ENCODE results near the gene THADA. TPM values are rescaled to one million over a fixed set of nuclear protein-coding genes. Genes with fewer than 3 reads are reported as not detected.

THADA gene
- total RNA-seq, 4 donors from 2014 or later: 31.2 to 68.8 (median 54.9) TPM

DNA sequence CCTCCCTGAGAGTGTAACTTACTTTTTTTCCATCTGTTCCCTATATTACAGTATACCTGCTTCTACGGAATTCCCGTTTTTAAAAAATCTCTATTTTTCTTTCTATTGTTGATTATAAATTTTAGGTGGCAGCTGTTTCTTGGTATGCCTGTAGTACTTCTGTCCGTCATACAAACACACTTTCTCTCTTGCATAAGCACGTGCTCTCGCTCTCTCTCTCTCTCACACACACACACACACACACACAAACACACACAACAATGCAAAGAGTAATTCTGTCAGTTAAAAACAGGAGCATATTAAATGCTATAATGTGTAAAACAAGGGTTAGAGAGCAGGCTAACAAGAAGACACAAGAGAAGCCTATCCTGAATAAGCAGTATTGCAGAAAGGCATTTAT lies 140.5 kb downstream of the THADA start:
- TF ChIP-seq POLR2A (IDR thresholded peaks at IDR 0.05): no peak
- TF ChIP-seq, protein P1, sequence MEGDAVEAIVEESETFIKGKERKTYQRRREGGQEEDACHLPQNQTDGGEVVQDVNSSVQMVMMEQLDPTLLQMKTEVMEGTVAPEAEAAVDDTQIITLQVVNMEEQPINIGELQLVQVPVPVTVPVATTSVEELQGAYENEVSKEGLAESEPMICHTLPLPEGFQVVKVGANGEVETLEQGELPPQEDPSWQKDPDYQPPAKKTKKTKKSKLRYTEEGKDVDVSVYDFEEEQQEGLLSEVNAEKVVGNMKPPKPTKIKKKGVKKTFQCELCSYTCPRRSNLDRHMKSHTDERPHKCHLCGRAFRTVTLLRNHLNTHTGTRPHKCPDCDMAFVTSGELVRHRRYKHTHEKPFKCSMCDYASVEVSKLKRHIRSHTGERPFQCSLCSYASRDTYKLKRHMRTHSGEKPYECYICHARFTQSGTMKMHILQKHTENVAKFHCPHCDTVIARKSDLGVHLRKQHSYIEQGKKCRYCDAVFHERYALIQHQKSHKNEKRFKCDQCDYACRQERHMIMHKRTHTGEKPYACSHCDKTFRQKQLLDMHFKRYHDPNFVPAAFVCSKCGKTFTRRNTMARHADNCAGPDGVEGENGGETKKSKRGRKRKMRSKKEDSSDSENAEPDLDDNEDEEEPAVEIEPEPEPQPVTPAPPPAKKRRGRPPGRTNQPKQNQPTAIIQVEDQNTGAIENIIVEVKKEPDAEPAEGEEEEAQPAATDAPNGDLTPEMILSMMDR (IDR thresholded peaks at IDR 0.05): no peak
- Histone ChIP-seq H3K36me3 (no peaks in the 10 kb centered on the region), H3K9me3 (no peaks in the 10 kb centered on the region), H3K27me3 (no peaks in the 10 kb centered on the region), H3K4me3 (no peak overlapping the region), H3K27ac (peak overlapping the region; percentile 4 to 23), H3K4me1 (peaks cover 0 to 22% of the 10 kb centered on the region in 2 donors)
- no peak for DNase-seq
- intact Hi-C loops (cut with DNase I; ENCODE audit: low total_unique reads): no loop called here

DNA sequence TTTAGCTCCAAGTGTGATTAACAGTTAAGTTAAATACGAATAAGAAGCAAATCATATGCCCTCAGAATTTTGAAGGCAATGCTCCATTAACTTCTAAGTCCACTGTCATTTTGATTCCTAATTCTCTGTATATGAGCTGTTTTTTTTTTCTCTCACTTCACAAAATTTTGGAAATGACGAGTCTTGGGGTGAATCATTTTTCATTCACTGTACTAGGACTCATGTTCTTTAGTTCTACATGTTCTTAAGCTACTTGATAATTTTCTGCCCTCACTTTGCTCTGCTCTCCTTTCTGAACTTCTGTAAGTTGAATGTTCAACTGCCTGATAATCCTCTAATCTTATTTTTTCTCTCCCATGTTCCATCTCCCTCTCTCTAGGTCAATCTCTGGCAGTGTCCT lies 141.0 kb downstream of the THADA start:
- peak overlapping the region in 1 of 2 donors; percentile 23 for H3K27ac ChIP-seq
- no peak for DNase-seq
- intact Hi-C loops (cut with DNase I; ENCODE audit: low total_unique reads): no loop called here
- H3K36me3 ChIP-seq: no peaks in the 10 kb centered on the region
- no peaks in the 10 kb centered on the region for H3K27me3 ChIP-seq
- peaks cover 0 to 22% of the 10 kb centered on the region in 2 donors for H3K4me1 ChIP-seq
- no peak for TF ChIP-seq POLR2A (IDR thresholded peaks at IDR 0.05)
- TF ChIP-seq, protein P1 (IDR thresholded peaks at IDR 0.05): no peak
- no peaks in the 10 kb centered on the region for H3K9me3 ChIP-seq
- H3K4me3 ChIP-seq: no peak overlapping the region

DNA sequence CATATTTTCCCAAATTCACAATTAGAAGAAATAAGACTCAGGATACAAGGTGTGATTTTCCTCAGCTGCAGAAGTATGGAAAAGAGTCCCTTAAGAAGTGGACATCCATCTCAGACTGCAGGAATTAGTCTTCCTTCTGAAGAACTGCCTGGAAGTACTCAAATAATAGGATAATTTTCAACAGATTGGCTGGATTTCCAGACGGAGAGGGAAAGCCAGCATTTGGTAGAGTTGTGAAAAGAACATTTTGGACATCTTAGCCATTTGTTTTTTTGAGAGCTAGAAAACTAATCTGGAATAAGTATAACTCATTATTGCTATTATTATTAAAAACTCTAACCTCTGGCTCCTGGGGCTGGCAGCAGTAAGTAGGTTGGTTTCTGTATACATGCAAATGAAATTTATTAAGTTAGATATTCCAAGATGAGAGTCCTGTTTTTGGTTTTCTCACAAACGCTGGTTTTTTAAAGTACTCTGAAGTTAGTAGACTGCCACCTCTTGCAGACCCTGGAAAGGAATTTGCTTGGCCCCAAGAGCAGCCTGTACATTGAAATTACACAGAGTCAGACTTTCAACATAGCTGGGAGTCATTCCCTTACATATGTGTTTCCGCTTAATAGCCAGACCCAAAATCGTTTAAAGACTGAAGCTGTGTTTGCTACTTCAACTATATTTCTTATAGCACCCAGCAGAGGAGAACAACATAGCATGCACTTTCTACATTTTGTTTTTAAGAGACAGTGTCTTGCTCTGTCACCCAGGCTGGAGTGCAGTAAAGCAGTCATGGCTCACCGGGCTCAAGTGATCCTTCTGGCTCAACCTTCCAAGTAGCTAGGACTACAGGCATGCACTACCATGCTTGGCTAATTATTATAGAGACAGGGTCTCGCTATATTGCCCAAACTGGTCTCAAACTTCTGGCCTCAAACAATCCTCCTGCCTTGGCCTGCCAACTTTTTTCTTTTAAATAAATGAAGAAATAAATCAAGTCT lies 142.4 kb downstream of the THADA start:
- no peak for DNase-seq
- intact Hi-C loops (cut with DNase I; ENCODE audit: low total_unique reads): no loop called here
- H3K27me3 ChIP-seq: no peaks in the 10 kb centered on the region
- TF ChIP-seq POLR2A (IDR thresholded peaks at IDR 0.05): no peak
- TF ChIP-seq, protein P1 (IDR thresholded peaks at IDR 0.05): no peak
- H3K4me1 ChIP-seq: peaks cover 0 to 12% of the 10 kb centered on the region in 2 donors
- H3K27ac ChIP-seq: peak overlapping the region; percentile 28 to 38
- H3K36me3 ChIP-seq: no peaks in the 10 kb centered on the region
- no peak overlapping the region for H3K4me3 ChIP-seq
- H3K9me3 ChIP-seq: no peaks in the 10 kb centered on the region

DNA sequence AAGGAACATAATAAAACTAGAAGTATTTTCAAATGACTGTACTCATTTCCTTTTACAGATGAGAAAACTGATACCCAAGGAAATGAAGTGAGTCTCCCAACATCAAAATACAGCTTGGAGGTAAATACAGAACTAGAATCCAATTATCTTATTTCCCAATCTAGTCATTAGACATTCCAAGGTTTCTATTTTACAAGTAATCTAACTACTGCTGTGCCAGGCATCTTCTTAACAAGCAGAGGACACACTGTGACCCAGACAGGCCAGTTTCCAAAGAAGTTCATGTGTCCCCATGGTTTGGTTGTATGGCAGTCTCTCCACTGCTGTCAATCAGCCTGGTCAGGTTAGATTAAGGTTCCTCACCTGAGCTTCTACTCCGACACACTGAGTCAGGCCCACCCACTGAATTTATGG lies 143.5 kb downstream of the THADA start:
- Histone ChIP-seq H3K27ac (peak overlapping the region in 1 of 2 donors; percentile 28), H3K9me3 (no peaks in the 10 kb centered on the region), H3K4me3 (no peak overlapping the region), H3K27me3 (no peaks in the 10 kb centered on the region), H3K36me3 (no peaks in the 10 kb centered on the region), H3K4me1 (peaks cover 0 to 8% of the 10 kb centered on the region in 2 donors)
- no peak for TF ChIP-seq POLR2A (IDR thresholded peaks at IDR 0.05)
- intact Hi-C loops (cut with DNase I; ENCODE audit: low total_unique reads): no loop called here
- DNase-seq: no peak

DNA sequence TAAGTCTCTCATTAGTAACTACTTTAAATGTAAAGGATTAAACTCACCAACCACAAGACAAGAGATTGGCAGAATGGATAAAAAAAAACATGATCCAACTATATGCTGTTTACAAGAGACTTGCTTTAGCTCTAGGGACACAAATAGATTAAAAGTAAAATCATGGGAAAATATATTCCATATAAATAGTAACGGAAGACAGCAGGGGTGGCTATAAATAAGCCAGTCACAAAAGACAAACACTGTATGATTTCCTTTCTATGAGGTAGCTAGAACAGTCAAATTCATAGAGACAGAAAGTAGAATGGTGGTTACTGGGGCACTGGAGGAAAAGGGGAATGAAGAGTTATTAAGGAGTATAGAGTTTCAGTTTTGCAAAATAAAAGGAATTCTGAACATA lies 145.2 kb downstream of the THADA start:
- Histone ChIP-seq H3K36me3 (no peaks in the 10 kb centered on the region), H3K27ac (no peak overlapping the region), H3K4me1 (peaks cover 0 to 8% of the 10 kb centered on the region in 2 donors), H3K4me3 (no peak overlapping the region), H3K27me3 (no peaks in the 10 kb centered on the region), H3K9me3 (no peaks in the 10 kb centered on the region)
- DNase-seq: no peak
- TF ChIP-seq, protein P1 (IDR thresholded peaks at IDR 0.05): no peak
- TF ChIP-seq POLR2A (IDR thresholded peaks at IDR 0.05): no peak
- intact Hi-C loops (cut with DNase I; ENCODE audit: low total_unique reads): no loop called here
